ENCODE results near the gene SLC24A3. TPM values are rescaled to one million over a fixed set of nuclear protein-coding genes. Genes with fewer than 3 reads are reported as not detected.

Gene SLC24A3
- total RNA-seq, 1 donor from 2014 or later: not detected

GRCh38 chr20:19426356-19426755 is 213.9 kb downstream of the SLC24A3 start:
- ChIA-PET POLR2A (no interaction called here), CTCF (no interaction called here)
- ATAC-seq (ENCODE audit: low read depth) (no peak), DNase-seq (no peak)
- Mint-ChIP-seq H3K9me3 (peaks cover 2% of the 10 kb centered on the region), H3K4me1 (peaks cover 3% of the 10 kb centered on the region), H3K36me3 (ENCODE audit: low read depth) (no peaks in the 10 kb centered on the region), H3K4me3 (no peak overlapping the region), H3K27ac (no peak overlapping the region), H3K27me3 (peaks cover 3% of the 10 kb centered on the region)
- intact Hi-C loops (cut with micrococcal nuclease): no loop called here
- TF ChIP-seq CTCF (IDR thresholded peaks at IDR 0.05): no peak

- no peaks in the 10 kb centered on the region for H3K36me3 Mint-ChIP-seq (ENCODE audit: low read depth)
- POLR2A ChIA-PET: no interaction called here
- intact Hi-C loops (cut with micrococcal nuclease): no loop called here
- no peak for DNase-seq
- no peak overlapping the region for H3K27ac Mint-ChIP-seq
- peaks cover 3% of the 10 kb centered on the region for H3K4me1 Mint-ChIP-seq
- no peak overlapping the region for H3K4me3 Mint-ChIP-seq
- ATAC-seq (ENCODE audit: low read depth): no peak
- no peaks in the 10 kb centered on the region for H3K9me3 Mint-ChIP-seq
- no peak for TF ChIP-seq CTCF (IDR thresholded peaks at IDR 0.05)
- CTCF ChIA-PET: no interaction called here
- peaks cover 3% of the 10 kb centered on the region for H3K27me3 Mint-ChIP-seq
Measured at GRCh38 chr20:19427480-19427879, 215.0 kb downstream of the SLC24A3 start.

- DNase-seq (no peak), ATAC-seq (ENCODE audit: low read depth) (no peak)
- Mint-ChIP-seq H3K4me3 (no peak overlapping the region), H3K27ac (no peak overlapping the region), H3K9me3 (no peaks in the 10 kb centered on the region), H3K27me3 (peaks cover 3% of the 10 kb centered on the region), H3K4me1 (peaks cover 3% of the 10 kb centered on the region), H3K36me3 (ENCODE audit: low read depth) (no peaks in the 10 kb centered on the region)
- no peak for TF ChIP-seq CTCF (IDR thresholded peaks at IDR 0.05)
- intact Hi-C loops (cut with micrococcal nuclease): no loop called here
- ChIA-PET CTCF (no interaction called here), POLR2A (no interaction called here)
Measured at GRCh38 chr20:19427913-19428312, 215.5 kb downstream of the SLC24A3 start.

GRCh38 chr20:19428324-19428723 is 215.9 kb downstream of the SLC24A3 start:
- intact Hi-C loops (cut with micrococcal nuclease): no loop called here
- Mint-ChIP-seq H3K4me3 (no peak overlapping the region), H3K9me3 (no peaks in the 10 kb centered on the region), H3K27me3 (peaks cover 3% of the 10 kb centered on the region), H3K4me1 (peaks cover 3% of the 10 kb centered on the region), H3K36me3 (ENCODE audit: low read depth) (no peaks in the 10 kb centered on the region), H3K27ac (no peak overlapping the region)
- ATAC-seq (ENCODE audit: low read depth) (no peak), DNase-seq (no peak)
- TF ChIP-seq CTCF (IDR thresholded peaks at IDR 0.05): no peak
- POLR2A ChIA-PET: no interaction called here
- CTCF ChIA-PET: no interaction called here

GRCh38 chr20:19429538-19429937 is 217.1 kb downstream of the SLC24A3 start:
- no peak for TF ChIP-seq CTCF (IDR thresholded peaks at IDR 0.05)
- Mint-ChIP-seq H3K36me3 (ENCODE audit: low read depth) (no peaks in the 10 kb centered on the region), H3K9me3 (no peaks in the 10 kb centered on the region), H3K27me3 (peaks cover 3% of the 10 kb centered on the region), H3K4me1 (peaks cover 3% of the 10 kb centered on the region), H3K27ac (no peak overlapping the region), H3K4me3 (no peak overlapping the region)
- ChIA-PET POLR2A (no interaction called here), CTCF (no interaction called here)
- no peak for DNase-seq
- intact Hi-C loops (cut with micrococcal nuclease): no loop called here
- no peak for ATAC-seq (ENCODE audit: low read depth)
